ENCODE measurements around the gene ABCC5. TPM values are rescaled to one million over a fixed set of nuclear protein-coding genes. Genes with fewer than 3 reads are reported as not detected.

ABCC5 gene
- total and polyA plus RNA-seq, 2 of the 8 experiments (the other 6 are each of a cell fraction or from before 2014, with no cell fraction given): 25.3 to 40.8 TPM

DNA sequence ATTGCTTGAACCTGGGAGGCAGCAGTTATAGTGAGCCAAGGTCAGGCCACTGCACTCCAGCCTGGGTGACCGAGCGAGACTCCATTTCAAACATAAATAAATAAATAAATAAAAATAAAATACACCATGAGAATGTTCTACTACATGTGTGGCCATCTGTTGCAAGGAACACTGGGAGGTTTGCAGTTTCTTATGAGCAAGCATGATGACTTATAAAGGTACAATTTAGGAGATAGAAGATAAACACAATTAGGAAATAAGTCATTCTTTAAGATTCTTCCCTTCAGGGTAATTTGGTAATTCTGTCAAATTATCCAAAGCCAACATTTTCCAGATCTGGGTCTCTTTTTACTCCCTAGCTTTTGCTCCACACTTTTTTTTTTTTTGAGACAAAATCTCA, 48.5 kb upstream of the ABCC5 start (continued):
- no peak for TF ChIP-seq BRCA1 (IDR thresholded peaks at IDR 0.05; ENCODE audit: low read depth, low read length)
- TF ChIP-seq RFX5 (IDR thresholded peaks at IDR 0.05; ENCODE audit: borderline replicate concordance, low read depth, low read length): no peak
- TF ChIP-seq, protein P1, sequence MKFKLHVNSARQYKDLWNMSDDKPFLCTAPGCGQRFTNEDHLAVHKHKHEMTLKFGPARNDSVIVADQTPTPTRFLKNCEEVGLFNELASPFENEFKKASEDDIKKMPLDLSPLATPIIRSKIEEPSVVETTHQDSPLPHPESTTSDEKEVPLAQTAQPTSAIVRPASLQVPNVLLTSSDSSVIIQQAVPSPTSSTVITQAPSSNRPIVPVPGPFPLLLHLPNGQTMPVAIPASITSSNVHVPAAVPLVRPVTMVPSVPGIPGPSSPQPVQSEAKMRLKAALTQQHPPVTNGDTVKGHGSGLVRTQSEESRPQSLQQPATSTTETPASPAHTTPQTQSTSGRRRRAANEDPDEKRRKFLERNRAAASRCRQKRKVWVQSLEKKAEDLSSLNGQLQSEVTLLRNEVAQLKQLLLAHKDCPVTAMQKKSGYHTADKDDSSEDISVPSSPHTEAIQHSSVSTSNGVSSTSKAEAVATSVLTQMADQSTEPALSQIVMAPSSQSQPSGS (IDR thresholded peaks at IDR 0.05; ENCODE audit: low read length): no peak
- TF ChIP-seq CEBPB (IDR thresholded peaks at IDR 0.05; ENCODE audit: low read depth, low read length): no peak
- no peak for TF ChIP-seq SAP30 (IDR thresholded peaks at IDR 0.05; ENCODE audit: insufficient read depth, insufficient replicate concordance, low read length)

Measured in H1 (cell line).